Measurements from ENCODE around the gene THUMPD3.

The THUMPD3 gene

GRCh38 chr3:9430733-9431132, 67.9 kb downstream of the THUMPD3 start:
- TF ChIP-seq CTCF (conservative IDR thresholded peaks at IDR 0.05; ENCODE audit: low read depth, low read length), result no peak
- DNase-seq (ENCODE audit: low read depth), result no peak
- H3K4me3 ChIP-seq (ENCODE audit: low read length), result no peak overlapping the region

- TF ChIP-seq CTCF (conservative IDR thresholded peaks at IDR 0.05; ENCODE audit: low read depth, low read length), result no peak
- no peak overlapping the region for H3K4me3 ChIP-seq (ENCODE audit: low read length)
- DNase-seq (ENCODE audit: low read depth), result no peak
Measured at GRCh38 chr3:9433627-9434521, 71.0 kb downstream of the THUMPD3 start.

- no peak for DNase-seq (ENCODE audit: low read depth)
- TF ChIP-seq CTCF (conservative IDR thresholded peaks at IDR 0.05; ENCODE audit: low read depth, low read length), result no peak
- H3K4me3 ChIP-seq (ENCODE audit: low read length), result no peak overlapping the region
Measured at GRCh38 chr3:9435316-9435715, 72.5 kb downstream of the THUMPD3 start.
